Measurements from ENCODE around the gene PSMC3IP.
"Not testable (repeated sequence)": the region's sequence is repeated elsewhere in the genome, so short reads cannot be mapped to it uniquely, and the experiment has no call there.

The PSMC3IP gene

DNA sequence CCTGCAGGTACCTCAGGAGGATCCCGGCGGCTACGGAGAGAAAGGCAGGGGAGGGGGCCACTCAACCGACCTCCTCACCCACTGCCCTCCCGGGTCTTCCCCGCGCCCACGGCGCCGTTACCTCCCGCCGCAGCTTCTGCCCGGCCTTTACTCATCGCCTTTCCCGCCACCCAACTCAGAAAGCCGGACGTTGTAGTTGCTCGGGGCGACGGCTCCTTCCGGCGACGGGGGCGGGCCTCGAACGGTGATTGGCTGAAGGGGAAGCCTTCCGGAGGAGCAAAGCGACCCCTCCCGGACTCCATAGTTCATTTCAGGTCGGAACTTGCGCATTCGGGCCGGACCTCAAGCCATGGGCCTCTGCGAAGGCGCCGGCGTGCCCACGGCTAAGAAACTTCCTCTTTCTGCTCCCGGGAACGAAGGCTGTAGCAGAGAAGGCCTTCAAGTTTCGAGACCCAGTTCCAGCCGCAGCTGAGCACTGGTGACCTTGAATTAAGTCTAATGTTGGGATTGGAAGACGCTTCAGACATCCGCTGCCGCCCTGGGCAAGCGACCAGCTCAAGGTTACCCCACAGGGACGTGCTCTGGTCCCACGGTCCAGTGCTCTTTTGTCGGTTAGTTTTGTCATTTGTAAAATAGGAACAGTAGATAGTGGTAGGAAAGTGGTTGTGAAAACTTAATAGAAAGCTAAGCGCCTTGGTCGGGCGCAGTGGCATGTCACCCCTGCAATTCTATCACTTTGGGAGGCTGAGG, at the start of gene PSMC3IP:
Gene PSMC3IP (minus strand): TSS at position 198 of the 750 bp plus-strand sequence. CDS start 43 bp downstream, at position 155.
- DNase-seq, result peak; percentile 98

GRCh38 chr17:42623732-42624596, 46.4 kb upstream of the PSMC3IP start:
- no peak for DNase-seq

DNA sequence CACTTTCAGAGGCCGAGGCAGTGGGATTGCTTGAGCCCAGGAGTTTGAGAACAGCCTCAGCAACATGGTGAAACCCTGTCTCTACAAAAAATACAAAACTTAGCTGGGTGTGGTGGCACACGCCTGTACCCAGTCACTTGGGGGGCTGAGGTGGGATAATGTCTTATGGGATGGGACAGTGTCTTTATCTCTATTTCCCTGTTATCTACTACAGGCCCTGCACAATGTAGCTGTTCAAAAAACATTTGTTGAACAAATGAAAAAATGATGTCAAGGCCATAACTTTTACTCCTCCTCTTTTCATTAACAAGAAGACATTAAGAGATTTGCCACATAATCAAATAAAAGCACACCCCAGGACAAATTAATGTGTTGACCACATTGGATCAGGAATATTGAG, 45.7 kb upstream of the PSMC3IP start:
- no peak for DNase-seq

DNA sequence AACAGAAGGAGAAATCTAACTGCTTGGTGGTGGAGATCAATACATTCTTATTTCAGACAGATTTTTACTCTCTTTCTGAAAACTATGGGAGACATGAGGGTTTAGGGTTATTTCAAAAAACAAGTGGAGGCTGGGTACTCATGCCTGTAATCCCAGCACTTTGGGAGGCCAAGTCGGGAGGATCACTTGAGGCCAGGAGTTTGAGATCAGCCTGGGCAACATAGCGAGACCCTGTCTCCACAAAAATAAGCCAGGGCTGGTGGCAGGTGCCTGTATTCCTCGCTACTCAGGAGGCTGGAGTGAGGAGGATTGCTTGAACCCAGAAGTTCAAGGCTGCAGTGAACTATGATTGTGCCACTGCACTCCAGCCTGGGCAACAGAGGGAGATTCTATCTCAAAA, 44.5 kb upstream of the PSMC3IP start:
- DNase-seq, result not testable (repeated sequence)

DNA sequence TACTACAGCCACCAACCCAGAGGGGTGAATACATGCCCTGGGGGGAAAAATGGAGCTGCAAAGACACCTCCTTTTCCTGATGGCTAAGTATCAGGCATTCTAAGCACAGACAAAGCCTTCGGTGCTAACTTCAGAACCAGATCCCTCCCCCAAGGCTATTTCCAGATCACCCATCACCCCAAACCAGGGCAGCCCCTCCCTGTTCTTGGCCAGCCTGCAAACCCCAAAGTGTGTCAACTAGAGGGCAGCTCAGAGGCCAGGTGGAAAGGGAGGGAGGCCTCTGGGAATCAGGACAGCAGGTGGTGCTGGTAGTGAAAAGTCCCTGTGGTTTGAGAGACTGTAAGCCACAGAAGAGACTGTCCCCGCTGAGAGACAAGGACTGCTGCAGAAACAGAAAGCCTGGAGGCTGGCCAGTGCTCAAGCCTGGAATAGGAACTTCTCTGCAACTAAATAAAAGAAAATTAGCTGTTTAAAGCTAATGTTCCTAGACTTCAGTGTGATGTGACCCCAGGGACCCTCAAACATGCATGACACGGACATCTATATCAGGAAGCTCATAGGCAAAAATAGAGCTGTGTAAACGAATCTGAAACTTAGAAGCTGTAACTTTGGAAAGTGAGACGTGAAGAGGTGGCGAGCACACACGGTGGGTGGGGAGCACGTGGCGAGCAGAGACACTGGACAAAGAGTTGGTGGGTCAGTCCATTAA, 41.1 kb upstream of the PSMC3IP start:
- DNase-seq, result no peak

DNA sequence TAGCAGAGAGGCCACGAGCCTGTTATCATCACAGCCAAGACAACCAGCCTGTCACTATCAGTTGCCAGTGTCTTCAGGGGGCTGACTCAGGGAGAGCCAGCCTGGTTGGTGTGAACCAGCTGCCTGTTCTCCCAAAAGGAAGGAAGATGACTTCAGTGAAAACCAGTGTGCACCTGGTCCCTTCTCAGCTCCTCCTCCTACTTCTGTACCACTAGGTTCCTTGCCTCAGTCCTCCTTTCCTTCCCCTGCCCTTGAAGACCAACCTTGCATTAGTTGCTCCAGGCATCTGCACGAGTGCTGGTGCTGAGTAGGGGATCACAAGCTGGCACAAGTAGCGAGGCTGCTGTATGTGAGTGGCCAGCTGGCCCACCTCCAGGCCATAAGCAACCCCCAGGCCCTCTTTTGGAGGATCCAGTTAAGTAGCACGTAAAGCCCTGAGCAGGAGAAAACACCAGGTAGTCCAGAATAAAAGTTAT, 40.5 kb upstream of the PSMC3IP start:
- DNase-seq, result no peak

DNA sequence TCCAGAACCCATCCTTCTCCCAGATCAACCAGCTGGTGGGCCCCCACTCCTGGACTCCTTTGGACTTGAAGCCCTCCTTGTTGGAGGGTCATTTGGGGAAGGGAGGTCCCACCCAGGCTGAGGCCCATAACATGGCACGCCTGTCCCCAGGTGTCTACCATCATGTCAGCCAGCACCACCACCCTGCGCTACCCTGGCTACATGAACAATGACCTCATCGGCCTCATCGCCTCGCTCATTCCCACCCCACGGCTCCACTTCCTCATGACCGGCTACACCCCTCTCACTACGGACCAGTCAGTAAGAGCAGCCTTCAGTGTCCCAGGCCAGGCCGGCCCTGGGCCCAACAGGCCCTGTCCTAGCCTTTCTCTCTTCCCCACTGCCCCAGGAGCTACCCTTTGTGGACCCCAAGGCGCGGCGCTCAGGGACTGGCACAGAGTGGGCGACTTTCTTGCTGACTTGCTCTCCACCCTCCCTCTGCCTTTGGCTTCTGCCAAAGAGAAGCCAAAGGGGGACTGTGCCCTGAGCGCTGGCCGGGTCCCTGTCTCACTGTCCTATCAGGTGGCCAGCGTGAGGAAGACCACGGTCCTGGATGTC, 36.3 kb upstream of the PSMC3IP start:
- DNase-seq, result no peak

DNA sequence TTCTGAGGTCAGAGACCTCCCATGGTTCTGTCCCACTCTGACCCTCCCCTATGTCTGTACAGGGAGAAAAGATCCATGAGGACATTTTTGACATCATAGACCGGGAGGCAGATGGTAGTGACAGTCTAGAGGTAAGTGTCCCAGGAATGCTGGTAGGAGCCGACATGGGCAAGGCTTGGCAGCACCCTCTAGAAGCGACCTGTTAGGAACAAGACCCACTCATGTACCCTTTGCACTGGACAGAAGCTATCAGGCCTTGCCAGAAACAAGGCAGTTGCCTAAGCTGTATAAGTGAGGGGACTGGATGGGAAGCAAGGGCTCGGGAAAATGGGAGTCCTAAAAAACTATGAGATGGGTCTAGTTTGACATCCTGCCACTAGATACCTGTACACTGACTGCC, 34.5 kb upstream of the PSMC3IP start:
- DNase-seq, result no peak

GRCh38 chr17:42609814-42610801, 32.6 kb upstream of the PSMC3IP start:
- DNase-seq, result not testable (repeated sequence)

DNA sequence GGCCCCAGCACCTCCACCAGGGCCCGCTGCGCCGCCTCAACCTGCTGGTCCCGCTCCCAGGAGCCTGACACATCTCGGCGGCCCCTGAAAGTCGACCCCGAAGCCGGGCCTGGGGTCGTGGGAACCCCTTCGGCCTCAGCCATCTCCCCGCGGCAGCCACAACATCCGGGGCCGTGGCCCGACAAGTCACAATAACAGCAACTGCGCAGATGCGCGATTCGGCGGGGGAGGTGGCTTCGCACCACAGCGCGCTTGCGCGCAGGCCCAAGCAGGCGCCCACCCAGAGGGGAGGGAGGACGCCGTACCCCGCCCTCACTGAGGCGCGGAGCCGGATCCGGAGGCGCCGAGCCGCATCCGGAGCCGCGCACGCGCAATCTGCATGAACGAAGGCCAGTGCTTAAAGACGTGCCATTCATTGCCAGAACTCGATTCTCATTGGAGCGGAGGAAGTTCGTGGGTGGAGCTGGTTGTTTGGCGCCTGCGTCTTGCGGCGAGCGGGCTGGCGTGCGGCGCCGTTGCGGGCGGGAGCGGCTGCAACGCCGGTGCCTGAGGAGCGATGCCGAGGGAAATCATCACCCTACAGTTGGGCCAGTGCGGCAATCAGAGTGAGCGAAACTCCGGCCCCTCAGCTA, 31.8 kb upstream of the PSMC3IP start, which contains the start of the genes RETREG3 and TUBG1:
Gene RETREG3 (minus strand): TSS at position 193 of the 632 bp plus-strand sequence. CDS start 50 bp downstream, at position 143.
Gene TUBG1 (plus strand): TSS at position 502 of the 632 bp plus-strand sequence. CDS start 55 bp downstream, at position 557.
- peak; percentile 100 for DNase-seq

- DNase-seq, result no peak
Observed at GRCh38 chr17:42608305-42609181, 31.0 kb upstream of the PSMC3IP start.

GRCh38 chr17:42607769-42608168, 30.2 kb upstream of the PSMC3IP start:
- DNase-seq, result no peak

GRCh38 chr17:42603318-42603717, 25.8 kb upstream of the PSMC3IP start:
- no peak for DNase-seq

DNA sequence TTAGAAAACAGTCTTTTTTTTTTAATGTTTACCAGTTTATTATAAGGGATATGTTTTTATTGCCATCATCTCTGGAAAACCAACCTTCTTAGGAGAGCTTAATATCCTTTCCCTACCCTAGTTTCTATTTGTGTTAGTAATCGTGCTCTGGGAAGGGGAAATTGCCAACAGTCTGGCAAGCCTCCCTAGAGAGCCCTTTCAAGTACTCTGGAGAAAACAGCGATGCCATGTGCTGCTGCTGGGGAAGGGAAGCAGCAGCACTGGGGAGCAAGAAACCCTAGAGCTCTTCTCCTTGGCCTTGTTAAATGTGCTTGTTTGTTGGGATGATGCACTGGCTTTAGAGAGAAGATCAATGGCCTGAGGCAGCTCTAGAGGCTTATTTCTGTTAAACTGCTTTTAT, 21.4 kb upstream of the PSMC3IP start:
- DNase-seq, result no peak

GRCh38 chr17:42596386-42596785, 18.9 kb upstream of the PSMC3IP start:
- no peak for DNase-seq

GRCh38 chr17:42591411-42591810, 13.9 kb upstream of the PSMC3IP start:
- no peak for DNase-seq

GRCh38 chr17:42590886-42591285, 13.4 kb upstream of the PSMC3IP start:
- DNase-seq, result no peak

- DNase-seq, result no peak
Observed at GRCh38 chr17:42586514-42587230, 9.1 kb upstream of the PSMC3IP start.

DNA sequence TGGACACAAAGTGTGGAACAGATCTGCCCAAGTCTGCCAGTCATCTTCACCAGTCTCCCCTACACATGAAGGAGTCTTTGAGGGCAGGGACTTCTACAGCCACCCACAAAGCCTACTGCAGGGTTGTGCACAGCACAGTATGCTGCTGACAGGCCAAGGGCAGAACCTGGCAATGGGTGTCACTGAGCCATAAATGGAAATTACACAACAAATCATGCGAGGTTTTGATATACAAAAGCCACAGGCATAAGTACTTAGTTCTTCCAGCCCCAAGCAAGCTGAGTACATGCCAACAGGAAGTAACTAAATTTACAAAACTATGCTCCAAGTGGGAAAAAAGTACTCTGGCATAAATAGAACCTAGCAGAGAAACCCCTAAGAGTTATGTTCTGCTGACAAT, 7.8 kb upstream of the PSMC3IP start:
- no peak for DNase-seq
